ENCODE data around the gene TMOD3.
"Not testable (repeated sequence)": the region's sequence is repeated elsewhere in the genome, so short reads cannot be mapped to it uniquely, and the experiment has no call there.

TMOD3 gene

DNA sequence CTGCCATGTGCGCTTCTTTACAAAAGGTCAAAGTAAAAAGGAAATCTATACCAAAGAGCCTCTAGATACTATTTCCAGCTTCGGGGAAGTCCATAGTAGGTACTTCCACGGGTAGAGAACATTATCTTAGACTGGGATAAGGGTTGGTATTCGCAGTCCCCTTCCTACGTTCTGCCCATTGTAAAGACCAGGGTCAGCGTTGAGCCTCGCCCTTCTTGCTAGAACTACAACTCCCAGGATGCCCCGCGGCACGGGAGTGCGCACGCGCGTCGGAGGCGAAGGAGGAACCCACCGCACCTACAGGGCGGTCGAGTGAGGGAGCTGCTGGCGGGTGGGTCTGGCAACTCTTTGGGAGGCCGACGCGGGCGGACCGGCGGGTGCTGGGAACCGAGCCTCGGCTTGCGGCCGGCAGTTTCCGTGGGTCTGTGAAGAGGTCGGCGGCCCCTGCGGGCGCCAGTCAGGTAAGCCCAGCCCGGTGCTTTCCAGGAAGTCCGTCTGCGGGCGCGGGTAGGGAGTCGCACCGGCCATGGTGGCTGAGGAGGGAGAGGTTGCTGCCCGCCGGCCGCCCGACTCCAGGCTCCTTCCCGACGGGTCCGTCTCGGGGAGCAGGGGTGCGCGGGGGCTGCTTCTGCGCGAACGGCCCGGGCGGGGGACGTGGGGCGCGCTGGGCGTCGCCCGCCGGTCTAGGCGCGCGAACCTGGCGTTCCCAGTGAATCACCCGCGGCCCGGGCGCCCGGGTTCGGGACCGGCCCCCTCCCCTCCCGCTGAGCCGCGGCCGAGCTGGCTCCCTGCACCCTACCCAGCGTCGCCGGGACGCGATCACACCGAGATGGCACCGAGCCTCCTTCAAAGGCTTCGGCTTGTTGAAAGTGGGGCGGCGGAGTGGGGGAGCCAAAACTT, at the start of gene TMOD3:
TSS of gene TMOD3 (plus strand) at position 278 of the 900 bp plus-strand sequence. CDS start 33,232 bp downstream, outside the sequence.
- DNase-seq: peak; percentile 92

DNA sequence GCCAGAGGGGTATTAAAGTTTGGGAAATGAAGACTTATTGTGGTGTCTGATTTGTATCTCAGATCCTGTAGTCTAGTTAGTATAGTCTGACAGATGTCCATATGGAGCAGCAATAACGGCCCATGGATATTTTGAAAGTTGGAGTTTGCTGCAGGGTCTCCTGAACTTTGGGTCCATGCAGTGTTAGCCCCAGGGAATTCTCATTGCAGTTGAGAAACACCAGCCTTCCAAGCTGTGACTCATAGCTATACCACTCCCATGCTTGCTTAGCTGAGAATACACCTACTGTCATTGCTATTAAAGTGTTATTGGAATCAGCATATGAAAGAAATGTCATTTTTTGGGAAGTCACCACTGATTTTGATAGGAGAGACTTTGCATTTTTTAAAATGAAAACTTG, 48.8 kb upstream of the TMOD3 start:
- DNase-seq: no peak

DNA sequence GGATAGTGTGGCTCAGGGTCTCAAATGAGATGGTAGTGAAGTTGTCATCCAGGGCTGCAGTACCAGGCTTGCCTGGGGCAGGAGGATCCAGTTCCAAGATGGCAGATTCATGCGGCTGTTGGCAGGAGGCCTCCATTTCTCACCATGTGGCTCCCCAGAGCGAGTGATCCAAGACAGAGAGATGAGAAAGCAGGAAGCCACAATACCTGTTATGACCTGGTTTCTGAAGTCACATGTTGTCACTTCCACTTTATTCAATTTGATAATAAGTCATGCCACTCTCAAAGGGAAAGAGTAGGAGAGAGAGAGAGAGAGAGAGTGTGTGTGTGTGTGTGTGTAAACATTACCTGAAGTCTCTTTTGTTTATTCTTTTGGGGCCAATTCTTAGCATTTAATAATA, 47.9 kb upstream of the TMOD3 start:
- DNase-seq: no peak

DNA sequence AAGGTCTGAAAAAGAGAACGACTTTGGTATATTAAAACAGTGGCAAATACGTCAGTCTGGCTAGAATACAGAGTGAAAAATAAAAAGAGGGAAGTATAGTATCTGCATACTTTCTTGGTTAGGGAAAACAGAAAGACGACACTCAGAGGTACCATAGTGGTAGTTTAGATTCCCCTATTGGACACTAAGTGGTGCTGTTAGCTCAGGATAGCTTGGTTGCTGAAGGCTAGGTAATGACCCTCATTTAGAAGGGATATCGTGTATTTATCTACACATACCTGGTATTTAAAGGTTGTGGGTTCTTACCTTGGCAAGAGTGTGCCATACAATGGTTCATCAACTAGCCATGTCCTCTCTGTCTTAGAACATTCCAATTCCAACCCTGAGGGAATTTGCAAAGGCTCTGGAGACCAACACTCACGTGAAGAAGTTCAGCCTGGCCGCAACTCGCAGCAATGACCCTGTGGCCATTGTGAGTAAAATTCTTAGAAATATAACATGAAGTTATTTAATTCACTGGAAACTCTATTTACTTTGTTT, 47.0 kb upstream of the TMOD3 start:
- DNase-seq: no peak

DNA sequence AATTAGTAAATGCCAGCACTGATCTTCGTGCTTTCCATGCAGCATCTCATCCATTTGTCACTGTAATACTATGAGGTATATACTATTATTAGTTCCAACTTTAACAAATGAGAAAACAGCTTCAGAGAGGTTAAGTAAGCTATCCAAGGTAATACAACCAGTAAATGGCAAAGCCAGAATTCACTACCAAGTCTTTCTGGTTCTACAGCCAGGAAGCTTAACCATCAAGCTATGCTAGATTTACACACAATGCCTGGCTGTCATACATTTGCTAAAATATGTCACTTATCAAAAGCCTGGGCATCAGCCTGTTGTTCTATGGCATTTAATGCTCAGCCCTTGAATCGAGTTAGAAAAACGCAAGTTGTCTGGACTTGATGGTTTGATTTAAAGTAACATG, 45.5 kb upstream of the TMOD3 start:
- DNase-seq: no peak

DNA sequence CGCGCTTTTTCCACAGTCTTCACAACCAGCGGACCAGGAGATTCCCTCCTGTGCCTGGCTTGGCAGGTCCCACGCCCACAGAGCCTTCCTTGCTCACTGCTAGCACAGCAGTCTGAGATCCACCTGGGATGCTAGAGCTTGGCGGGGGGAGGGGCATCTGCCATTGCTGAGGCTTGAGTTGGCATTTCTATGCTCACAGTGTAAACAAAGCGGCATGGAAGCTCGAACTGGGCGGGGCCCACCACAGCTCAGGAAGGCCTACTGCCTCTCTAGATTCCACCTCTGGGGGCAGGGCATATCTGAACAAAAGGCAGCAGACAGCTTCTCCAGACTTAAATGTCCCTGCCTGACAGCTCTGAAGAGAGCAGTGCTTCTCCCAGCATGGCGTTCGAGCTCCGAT, 42.3 kb upstream of the TMOD3 start:
- DNase-seq: not testable (repeated sequence)

DNA sequence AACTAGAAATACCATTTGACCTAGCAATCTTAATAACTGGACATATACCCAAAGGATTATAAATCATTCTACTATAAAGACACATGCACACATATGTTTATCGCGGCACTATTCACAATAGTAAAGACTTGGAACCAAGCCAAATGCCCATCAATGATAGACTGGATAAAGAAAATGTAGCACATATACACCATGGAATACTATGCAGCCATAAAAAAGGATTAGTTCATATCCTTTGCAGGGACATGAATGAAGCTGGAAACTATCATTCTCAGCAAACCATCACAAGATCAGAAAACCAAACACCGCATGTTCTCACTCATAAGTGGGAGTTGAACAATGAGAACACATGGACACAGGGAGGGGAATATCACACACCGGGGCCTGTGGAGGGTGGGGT, 37.0 kb upstream of the TMOD3 start:
- DNase-seq: not testable (repeated sequence)

DNA sequence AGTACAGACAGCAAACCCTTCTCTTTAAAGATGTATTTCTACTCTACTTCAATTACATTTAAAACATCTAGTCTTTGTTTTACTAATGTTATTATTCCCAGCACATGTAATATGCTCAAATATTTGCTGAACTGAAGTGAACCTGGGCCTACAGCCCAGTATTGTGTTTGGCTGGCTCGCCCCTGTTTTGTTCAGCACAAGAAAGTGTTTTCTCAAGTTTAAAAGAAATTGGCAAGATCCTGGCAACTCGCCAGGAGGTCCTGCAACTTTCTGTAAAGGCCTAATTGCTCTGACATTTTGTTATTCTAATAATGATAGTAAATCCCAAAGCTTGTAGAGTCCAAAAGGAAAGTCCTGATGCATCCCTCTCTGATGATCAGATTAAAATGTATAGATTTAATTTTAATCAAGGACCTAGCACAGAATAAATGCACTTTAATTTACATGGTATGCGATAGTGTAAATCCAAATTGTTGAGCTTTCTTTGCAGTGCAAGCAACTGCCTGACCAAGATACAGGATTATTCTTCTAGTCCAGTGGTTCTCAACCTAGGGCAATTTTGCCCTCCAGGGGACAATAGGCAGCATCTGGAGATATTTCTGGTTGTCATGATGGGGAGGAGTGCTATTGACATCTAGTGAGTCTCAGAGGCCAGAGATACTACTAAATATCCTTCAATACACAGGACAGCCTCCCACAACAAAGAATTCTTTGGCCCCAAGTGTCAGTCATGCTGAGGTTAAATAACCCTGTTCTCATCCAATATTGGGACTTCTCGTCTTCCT, 35.7 kb upstream of the TMOD3 start:
- no peak for DNase-seq

DNA sequence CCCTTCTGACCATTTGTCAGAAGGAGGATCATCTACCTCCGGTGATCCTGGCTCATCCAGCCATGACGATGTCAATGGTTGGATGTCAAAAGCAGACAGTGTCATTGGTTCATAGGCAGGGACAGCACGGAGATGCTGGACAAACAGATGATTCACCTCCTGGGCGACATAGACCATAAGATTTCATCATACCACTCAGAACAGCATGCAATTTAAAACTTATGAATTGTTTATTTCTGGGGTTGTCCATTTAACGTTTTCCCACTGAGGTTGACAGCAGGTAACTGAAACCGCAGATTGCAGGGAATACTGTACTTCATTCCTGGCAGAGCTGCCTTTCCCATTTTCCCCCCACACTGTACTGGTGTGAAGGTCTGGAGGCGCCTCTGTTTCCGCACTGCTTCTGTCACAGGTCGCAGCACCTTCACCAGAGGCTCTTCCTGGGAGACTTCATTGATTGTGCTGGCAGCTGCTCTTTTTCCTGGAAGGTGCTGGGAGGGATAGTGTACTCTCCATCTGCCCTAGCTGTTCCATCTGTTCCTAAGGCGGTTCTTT, 32.5 kb upstream of the TMOD3 start:
- DNase-seq: no peak

DNA sequence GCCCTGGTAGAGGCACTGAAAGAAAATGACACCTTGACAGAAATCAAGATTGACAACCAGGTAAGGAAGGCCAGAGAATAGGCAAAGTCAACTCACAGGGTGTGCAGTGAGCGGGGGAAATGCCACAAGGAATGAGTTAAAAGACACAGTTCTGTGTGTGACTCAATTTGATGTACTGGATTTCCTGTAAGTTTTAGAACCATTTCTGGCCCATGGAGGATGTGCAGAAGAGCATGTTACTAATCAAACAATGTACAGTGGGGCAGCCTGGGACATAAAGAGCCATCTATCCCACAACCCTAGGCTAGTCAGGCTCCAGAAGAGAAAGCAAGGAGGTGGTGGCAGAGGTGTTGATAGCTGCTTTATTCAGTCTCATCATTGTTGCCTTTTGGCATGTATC, 31.2 kb upstream of the TMOD3 start:
- no peak for DNase-seq

DNA sequence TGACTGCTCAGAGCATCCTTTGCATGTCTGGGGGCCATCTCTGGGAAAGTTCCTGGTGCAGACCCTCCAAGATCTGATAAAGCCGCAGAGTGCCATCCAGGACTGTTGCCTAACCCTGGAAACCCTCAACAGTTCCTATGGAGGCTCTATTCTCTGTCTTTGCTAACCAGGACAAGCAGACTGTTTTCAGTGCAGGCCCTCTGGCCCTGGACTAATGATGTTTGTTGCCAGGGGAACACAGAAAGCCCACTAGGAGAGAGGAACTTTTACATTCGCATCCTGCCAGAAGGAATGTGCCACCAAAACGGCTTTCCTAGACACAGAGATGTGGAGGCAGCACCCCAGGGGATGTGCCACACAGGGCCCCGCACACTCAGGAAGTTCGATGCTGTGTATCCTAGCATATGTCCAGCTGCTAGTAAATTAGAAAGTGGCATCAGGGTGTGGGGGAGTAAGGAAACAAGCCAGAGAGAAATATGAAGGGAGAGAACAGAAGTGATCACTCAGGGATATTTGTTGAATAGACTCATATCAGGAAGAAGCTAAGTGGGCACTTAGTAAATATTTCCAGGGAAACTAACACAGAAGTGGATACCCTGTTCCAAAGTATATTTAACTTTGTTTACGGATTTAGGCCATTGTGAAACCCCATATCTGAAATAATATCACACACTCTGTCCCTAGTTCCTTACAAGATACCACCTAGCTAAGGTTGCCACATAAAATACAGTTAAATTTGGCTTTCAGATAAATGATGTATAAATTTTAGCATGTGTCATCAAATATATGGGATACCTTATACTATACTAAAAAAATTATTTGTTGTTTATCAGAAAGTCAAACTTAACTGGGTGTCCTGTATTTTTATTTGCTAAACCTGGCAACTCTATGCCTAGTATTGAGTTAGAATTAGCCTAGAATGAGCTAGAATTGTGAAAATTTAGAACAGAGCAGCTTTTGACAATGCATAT, 29.9 kb upstream of the TMOD3 start:
- no peak for DNase-seq

DNA sequence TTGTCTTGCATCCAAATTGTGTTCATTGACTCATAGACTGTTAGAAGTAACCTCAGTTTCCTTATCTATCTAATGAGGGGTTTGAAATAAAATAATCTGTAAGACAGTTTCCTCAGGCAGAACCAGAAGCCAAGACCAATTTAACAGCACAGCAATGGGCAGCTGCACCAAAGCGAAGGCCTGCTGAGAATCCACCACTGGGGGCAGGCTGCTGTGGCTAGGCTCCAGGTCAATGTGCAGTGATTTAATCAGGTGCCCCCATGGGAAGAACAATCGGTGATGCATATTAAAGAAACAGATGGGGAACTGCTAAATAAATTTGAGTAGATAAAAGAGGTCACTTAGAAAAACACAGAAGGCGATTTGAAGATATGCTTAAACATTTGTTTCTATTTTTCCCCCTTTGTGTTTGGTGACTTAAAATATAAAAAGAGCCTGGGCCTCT, 28.0 kb upstream of the TMOD3 start:
- no peak for DNase-seq

DNA sequence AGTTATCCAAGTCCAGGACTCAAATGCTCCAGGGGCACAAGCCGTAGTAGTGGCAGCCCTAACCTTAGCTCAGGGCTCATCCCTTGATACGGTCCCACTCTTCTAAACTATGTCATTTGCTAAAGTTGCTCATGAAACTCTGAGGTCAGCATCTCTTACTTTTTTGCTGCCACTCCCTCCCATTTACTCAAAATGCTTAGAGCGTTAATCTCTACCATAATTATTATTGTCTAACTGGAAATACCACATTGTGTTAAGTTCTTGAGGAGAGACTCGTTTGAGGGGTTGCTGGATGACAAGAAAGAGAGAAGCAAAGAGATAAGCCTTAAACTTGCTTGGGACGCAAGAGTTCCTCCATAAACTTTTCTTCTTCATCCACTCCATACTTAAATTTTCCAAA, 26.9 kb upstream of the TMOD3 start:
- no peak for DNase-seq

DNA sequence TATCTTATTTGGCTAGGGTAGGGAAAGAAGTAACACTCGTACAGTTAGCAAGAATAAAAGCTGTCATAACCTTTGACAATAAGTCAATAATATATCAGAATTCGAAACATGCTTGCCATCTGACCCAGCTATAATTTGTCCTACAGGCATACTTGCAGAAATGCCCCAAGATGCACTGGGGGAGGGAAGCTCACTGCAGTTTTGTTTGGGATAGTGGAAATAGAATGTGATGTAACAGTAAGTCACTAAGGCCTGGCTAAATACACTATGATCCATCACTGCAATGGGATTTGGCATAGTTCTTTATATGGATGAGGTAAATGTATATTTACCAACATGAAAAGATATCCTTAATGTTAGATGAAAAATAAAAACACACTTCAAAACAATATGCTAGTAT, 25.5 kb upstream of the TMOD3 start:
- no peak for DNase-seq

DNA sequence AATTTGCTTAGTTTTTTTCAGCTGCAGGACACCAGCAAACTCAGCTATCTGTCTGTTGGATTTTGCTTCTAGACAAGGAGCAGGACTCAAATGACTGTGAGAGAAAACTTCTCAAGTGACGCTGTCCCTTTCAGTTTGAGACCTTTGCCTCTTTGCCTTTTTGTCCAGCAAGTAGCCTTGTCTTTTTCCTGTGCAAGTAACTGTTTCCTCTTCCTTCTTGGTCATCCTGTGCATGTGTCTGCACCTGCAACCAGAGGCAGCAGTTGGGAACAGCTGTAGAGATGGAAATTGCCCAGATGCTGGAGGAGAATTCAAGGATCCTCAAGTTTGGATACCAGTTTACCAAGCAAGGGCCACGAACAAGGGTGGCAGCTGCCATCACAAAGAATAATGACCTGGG, 23.3 kb upstream of the TMOD3 start:
- no peak for DNase-seq

DNA sequence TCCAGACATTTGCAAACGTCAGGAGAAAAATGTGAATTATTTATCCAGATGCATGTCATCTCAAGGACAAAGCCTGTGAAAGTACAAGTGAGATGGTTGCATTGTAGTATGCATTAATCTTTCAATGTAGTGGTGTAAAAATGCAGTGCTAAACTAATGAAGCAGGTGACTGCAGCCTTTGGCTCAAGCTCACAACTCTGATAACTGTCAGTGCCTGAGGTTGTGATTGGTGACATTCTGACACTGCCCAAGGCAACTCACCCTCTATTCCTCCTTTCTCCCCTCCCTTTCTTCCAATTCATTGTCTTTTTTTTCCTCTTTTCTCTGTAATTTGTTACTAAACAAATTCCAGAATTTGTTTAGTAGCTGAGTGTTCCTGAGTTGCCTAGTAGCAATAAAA, 20.0 kb upstream of the TMOD3 start:
- no peak for DNase-seq

DNA sequence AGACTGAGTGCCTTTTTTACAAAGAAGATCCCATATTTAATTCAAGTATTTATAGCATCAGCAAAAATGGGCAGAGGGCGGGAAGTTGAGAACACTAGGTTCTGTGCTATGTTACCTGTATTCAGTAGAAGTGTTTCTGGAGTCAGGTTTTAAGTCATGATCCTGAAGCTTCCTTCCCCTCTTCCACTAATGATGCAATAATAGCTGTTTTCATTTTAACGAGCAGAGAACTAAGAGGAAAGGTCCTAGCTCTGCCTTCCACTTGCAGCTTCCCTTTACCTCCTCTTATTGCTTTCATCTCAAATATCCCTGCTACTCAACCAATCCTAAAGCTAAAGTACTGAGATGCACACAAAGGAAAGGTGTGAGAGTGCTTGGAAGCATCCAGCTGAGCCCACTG, 16.9 kb upstream of the TMOD3 start:
- no peak for DNase-seq

DNA sequence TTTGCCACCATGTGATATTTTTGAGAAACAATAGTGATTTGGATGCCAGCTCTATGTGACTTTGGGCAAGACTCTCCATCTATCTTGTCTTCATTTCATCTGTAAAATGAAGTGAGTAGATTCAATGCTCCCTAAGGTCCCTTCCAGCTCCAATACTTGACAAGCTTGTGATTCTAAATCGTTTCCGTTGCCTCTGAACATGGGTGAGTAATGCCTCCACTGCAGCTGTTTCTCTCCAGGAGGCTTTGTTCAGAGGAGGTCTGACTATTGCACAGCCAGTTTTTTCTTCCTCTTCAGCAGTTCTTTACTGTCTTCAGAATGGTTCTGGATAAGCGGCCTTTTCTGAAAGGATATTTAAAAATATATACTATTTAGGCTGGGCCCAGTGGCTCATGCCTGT, 14.8 kb upstream of the TMOD3 start:
- DNase-seq: no peak

DNA sequence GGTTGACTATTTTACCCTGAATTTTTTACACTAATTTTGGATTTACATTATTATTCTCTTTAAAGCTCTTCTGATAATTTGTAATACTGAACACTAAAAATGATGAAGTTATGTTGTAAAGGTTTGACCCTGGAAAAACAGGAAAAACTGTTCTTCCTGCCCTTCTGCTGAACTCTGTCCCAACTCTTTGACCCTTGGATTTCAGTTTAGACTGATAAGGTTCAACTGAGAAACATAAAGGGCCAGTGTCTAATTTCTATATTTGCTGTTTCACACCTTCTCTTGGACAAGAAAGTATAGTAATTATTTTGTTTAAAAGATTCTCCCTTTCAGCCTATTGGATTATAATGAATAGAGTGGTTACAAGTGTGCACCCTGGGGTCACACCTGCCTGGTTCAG, 12.8 kb upstream of the TMOD3 start:
- DNase-seq: no peak

DNA sequence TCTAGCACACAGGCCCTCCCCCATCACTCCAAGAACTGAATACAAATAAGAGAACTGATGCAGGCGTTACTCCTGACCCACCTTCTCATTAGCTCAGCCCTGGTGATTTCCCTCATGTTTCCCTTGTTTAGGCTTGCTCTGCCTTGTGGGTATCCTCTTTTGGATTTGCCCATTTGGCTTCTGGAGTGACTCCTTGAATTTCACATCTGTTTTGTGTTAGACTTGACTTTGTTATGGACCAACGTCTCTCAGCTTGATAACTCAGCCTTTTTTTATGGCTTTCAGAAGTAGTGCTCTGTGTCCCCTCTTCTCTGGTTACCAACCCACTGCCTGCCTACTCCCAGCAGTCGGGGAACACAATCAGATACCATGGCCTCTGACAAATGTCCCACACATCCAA, 11.3 kb upstream of the TMOD3 start:
- no peak for DNase-seq

DNA sequence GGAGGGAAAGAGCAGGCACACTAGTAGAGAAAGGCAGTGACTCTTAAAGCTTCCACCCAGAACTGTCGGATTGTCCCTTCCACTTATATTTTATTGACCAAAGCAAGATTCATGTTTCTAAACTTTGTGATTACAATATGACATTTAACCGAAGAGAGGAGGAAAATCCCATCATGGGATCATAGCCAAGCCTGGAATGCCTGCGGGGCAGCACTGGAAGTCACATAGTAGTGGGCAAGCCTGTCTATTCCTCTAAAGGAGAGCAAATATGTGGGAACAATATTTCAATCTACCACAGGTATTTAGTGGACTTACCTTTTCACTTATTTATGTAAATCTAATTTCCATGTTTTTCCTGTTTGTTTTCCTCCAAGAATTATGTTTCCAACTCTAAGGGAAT, 3.8 kb upstream of the TMOD3 start:
- DNase-seq: no peak

DNA sequence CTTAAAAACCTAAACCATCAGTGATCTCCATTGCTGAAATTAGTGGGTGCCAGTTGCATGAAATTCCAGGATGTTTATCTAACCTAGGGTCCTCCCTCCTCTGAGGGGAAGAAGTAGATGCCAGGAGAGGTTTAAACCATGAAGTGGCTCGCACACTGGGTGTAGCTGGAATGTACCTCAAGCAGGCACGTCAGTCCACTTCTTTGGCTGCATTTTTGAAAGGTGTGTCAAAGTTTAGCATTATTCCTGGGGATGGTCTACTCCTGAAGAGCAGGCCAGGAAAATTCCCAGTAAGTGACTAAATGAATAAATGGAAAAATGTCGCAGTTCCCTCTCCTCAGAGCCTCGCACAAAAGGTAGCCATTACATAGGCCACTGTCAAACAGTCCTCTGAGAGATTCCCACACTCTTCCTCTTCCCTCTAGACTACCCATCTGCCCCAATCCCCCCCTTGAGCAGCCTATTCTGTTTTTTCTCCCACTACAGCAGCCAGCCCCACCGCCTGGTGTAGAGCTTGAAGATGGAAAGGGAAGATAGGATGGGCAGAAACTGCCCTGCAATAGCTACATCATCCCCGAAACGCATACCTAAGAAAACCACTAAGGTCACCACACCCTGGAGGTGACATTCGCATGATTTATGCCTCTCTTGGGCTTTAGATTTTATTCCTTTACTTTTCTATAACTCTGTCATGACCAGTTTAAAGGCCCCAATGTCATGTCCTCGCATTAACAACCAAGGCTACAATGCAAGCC, 655 bp upstream of the TMOD3 start:
- no peak for DNase-seq
